Fibroblast of villous mesenchyme (primary cell): ENCODE results near the gene PRR15L. TPM values are rescaled to one million over a fixed set of nuclear protein-coding genes. Genes with fewer than 3 reads are reported as not detected.

Source experiments
- DNase-seq: peaks from one replicate; pipeline ENCODE4 v3.0.0-alpha.2; 2010; ENCODE audit warnings: low read depth
- H3K4me3 ChIP-seq: 2 replicates; pipeline ENCODE4 v1.5.1; 2011; ENCODE audit warnings: low read depth, mild to moderate bottlenecking, low read length
- CTCF ChIP-seq: IDR thresholded peaks from 2 replicates; pipeline ENCODE4 v1.5.1; 2012; ENCODE audit warnings: low read depth, mild to moderate bottlenecking, low read length; ENCODE audit not compliant: insufficient read depth
- total RNA-seq: library from RNA; depleted of rRNA; stranded (reverse); fragments of >200 nt; gene quantifications from 2 replicates; pipeline ENCODE4 v1.2.3, GENCODE V29; 2012

PRR15L gene
- total RNA-seq, 1 donor: not detected

DNA sequence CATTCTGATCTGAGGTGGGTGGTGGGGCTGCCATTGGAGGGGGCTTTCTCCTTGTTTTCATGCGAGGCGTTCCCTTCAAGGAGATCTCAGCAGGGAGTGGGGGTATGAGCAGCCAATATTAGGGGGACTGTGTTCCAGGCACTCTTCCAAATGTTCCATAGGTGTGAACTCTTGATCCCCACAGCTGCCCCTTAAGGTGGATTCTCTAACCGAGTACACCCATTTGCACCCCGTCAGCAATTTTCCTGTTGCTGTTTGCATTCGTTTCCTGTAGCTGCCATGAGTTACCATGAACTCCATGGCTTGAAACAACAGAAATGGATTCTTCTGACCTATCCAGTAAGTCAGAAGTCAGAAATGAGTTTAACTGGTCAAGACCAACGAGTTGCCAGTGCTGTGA is 3.7 kb upstream of the PRR15L start:
- no peak for DNase-seq
- no peak for TF ChIP-seq CTCF
- no peak overlapping the region for H3K4me3 ChIP-seq

GRCh38 chr17:47959825-47960655 is 2.4 kb upstream of the PRR15L start:
- no peak for TF ChIP-seq CTCF
- no peak overlapping the region for H3K4me3 ChIP-seq
- DNase-seq: no peak

- no peak overlapping the region for H3K4me3 ChIP-seq
- no peak for DNase-seq
- TF ChIP-seq CTCF: no peak
Observed at GRCh38 chr17:47956791-47957590, 692 bp downstream of the PRR15L start.

DNA sequence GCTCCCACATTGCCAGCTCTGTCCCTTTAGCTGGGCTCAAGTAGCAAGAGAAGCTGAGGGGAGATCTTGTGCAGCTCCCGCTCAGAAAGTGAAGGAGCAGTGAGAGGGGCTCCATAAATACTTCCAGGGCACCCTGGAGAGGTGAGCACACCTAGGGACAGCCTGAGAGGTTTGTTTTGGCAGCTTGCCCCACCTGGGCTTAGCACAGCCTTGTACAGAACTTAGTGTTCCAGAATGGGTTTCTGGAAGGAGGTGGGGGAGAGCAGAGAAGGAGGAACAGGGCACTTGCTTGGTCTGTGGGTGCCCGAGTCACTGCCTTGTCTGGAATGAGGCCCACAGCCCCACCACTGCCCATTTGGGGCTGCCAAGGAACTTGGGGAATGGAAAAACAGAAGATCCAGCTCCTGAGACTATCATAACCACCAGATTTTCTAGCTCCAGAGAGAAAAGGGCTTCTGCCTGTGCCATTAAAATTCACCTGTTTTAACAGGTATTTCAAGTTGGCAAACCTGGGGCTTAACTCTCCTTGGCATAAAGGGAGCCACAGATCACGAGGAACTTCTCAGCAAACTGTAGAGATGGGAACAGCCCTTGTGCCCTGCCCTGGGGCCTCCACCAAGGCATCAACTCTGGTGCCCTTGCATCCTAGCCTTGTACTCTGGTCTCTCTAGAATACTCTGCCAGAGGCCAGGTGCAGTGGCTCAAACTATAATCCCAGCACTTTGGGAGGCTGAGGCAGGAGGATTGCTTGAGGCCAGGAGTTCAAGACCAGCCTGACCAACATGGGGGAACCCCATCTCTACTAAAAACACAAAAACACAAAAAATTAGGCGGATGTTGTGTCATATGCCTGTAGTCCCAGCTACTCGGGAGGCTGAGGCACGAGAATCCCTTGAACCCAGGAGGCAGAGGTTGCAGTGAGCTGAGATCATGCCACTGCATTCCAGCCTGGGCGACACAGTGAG is 1.9 kb downstream of the PRR15L start:
- TF ChIP-seq CTCF: no peak
- DNase-seq: no peak
- no peak overlapping the region for H3K4me3 ChIP-seq

- H3K4me3 ChIP-seq: no peak overlapping the region
- no peak for TF ChIP-seq CTCF
- DNase-seq: no peak
Observed at GRCh38 chr17:47953909-47954308, 3.8 kb downstream of the PRR15L start.
